GM10266 (cell line): ENCODE data around the gene DGCR6L.
"Not testable (repeated sequence)": the region's sequence is repeated elsewhere in the genome, so short reads cannot be mapped to it uniquely, and the experiment has no call there.

ENCODE experiments used
- DNase-seq: peaks from one replicate; pipeline ENCODE4 v3.0.0; 2012; ENCODE audit errors: extremely low spot score
- TF ChIP-seq, protein P1 (sequence below): IDR thresholded peaks from 2 replicates; pipeline ENCODE4 v1.5.1; 2012; ENCODE audit warnings: mild to moderate bottlenecking, low read depth; ENCODE audit not compliant: control insufficient read depth, insufficient read depth; ENCODE audit errors: missing control alignments

The DGCR6L gene

DNA sequence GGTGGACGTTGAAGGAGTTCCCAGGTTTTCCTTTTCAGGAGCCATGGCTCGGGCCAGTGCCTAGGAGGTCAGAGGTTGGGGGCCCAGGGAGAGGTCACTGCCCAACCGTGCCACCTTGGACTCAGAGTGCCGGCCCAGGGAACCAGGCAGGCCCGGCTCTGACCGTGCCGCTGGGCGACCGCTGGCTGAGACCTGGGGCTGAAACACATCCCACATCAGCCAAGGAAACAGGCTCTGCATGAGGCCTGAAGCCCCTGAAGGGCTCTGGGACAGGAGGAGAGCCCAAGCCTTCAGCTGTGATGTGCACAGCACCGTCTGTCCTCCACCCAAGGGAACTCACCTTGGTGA is 29.8 kb downstream of the DGCR6L start:
- no peak for DNase-seq
- TF ChIP-seq, protein P1, sequence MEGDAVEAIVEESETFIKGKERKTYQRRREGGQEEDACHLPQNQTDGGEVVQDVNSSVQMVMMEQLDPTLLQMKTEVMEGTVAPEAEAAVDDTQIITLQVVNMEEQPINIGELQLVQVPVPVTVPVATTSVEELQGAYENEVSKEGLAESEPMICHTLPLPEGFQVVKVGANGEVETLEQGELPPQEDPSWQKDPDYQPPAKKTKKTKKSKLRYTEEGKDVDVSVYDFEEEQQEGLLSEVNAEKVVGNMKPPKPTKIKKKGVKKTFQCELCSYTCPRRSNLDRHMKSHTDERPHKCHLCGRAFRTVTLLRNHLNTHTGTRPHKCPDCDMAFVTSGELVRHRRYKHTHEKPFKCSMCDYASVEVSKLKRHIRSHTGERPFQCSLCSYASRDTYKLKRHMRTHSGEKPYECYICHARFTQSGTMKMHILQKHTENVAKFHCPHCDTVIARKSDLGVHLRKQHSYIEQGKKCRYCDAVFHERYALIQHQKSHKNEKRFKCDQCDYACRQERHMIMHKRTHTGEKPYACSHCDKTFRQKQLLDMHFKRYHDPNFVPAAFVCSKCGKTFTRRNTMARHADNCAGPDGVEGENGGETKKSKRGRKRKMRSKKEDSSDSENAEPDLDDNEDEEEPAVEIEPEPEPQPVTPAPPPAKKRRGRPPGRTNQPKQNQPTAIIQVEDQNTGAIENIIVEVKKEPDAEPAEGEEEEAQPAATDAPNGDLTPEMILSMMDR = no peak

DNA sequence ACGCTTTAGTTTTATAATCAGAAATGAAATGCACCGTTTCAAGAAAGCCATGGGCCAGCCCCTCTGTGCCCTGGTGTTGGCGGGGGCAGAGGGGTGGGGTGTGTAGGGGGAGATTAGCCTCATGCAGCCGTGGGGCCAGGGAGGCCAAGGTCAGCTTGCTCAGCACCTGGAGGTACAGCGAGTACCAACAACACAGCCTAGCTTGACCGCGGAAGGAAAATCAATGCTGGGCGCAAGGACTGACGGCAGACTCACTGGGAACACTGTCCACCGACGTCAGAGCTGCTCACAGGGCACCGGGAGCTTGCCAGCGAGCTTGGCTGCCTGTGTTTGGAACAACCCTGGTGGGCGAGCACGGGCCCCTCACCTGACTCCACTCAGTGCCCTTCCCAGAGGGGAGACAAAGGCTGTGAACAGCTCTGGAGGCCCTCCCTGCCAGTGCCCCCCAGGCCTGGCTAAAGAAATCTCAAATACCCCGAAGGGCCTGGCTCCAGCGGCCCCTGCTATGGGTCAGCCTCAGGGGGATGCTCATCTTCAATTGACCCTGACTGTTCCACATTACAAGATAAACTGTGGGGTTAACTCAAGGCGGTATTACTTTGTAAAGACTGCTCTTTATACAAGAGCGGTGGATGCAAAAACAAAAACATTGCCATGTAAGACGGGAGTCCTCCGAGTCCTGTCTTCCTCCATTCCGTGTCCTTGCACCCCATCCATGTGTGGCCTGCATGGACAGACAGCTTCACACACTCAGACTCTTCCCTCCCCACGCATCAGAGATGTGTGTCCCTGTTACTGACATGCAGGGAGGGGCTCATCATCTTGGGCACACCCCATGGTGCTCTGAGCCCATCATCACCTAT is 30.4 kb downstream of the DGCR6L start:
- DNase-seq = not testable (repeated sequence)

DNA sequence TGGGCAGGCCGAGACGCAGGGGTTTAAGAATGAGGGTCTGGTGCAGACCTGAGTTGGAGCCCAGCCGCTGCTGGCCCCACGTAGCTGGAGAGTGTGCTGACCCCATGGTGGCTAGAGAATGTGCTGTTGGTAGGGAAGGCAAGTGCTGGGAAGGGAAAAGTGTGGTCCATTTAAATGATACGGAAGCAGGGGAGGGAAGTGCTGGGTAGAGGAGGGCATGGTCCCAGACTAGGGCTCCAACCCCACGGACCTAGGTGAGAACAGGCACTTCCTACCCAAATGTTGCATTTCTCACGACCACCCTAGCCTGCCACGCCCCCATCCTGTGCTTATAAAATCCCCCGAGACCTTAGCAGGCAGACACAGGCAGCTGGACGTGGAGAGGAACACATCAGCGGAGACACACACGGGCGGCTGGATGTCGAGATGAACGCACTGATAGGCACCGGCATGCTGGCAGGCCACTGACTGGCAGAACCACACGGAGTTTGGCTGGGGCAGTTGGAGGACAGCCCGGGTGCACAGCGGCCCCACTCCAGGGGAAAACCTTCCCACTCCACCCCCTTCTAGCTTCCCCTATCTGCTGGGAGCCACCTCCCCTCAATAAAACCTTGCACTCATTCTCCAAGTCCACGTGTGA is 33.0 kb downstream of the DGCR6L start:
- not testable (repeated sequence) for DNase-seq

DNA sequence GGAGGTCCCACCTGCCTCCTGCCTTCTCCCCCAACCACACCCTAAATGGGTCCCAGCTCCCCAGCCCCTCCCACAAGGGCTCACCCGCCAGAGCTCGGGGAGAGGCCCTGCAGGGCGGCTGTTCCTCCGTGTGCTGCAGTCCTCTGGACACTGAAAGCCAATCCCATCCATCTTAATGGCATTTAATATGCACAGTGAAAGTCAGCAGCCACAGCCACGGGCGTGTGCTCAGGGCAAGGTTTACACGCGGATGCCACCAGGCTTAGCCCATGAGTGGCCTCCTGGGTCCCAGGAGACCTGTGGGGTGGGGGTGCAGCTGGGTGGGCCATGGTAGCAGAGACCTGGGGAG is 33.6 kb downstream of the DGCR6L start:
- not testable (repeated sequence) for DNase-seq

DNA sequence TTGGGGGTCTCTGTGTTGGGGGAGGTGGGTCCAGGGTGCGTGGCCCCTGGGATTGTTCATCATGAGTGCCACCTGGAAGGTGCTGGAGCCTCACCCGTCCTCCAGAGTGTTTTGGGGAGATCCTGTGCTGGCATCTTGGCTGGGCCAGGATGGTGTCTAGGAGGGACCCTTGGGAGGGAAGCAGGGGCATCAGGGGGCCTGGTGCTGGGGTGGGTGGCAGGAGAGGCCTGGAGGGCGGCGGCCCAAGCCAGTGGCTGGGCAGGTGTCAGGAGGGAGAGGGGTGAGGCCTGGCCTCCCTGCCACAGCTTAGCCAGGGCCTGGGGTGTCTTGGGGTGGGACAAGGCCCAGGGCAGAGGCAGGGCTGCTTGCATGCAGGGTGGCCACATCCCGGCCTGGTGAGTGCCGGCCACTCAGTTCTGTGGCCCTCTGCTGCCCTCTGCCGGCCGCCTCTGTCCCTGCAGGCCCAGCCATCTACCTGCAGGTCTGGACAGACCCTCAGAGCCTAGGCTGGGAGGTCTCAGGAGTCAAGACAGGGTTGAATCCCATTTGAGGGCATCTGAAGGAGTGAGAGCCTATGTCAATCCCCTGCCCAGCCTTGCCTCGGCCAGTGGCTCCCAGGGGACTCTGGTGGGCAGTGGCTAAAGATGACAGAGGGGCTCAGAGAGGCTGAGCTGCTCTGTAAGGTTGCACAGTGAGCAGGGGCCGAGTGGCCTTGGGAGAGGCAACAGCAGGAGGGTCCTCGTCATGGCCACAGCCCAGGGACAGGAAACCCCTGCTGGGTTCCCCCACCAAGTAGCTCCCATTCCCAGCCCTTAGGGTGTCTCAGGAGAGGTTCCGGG is 34.2 kb downstream of the DGCR6L start:
- DNase-seq = peak; percentile 85
- TF ChIP-seq, protein P1 = peak; percentile 97

DNA sequence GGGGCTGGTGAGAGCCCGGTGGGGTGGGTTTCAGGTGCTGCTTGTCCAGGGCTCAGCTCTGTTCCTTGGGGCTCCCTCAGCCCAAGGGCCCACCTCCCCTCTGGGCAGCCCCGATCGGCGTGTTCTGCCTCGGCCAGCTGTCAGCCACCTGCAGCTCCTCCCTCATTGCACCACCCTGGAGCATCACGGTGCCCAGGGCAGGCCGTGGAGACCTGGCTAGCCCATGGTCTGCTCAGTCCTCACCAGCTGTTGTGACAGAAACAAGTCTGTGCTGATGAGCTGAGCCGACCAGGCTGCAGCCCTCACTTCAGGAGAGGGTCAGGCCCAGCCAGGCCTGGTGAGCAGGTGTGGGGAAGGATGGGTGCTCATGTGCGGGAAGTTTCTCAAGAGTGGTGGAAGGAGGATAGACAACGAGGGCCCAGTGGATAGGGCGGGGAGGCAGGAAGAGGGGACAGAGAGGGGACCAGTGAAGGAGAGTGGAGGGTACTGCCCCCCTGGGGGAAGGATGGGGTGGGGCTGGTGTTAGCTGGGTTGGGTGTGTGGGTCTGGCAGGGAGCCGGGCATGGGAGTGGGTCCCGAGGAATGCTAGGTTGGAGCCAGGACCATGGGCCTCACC is 35.3 kb downstream of the DGCR6L start:
- DNase-seq = no peak
- TF ChIP-seq, protein P1 = no peak

DNA sequence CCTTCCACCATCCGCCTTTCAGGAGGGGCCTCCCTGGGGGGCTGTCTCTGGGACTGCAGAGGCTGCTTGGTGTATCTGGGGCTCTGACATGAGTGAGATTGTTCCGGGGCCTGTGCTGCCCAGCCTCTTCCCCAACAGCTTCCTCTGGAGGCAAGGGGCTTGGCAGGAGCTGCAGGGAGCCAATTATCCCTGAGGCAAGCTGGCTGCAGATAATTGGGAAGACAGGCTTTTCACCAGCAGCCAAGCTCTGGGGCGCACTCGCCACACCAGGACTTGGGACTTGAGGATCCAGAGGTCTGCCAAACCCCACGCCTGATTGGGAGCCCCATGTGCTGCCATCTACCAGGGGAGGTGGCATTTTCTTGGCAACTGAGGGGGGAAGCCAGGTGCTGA is 36.2 kb downstream of the DGCR6L start:
- TF ChIP-seq, protein P1 = no peak
- no peak for DNase-seq

DNA sequence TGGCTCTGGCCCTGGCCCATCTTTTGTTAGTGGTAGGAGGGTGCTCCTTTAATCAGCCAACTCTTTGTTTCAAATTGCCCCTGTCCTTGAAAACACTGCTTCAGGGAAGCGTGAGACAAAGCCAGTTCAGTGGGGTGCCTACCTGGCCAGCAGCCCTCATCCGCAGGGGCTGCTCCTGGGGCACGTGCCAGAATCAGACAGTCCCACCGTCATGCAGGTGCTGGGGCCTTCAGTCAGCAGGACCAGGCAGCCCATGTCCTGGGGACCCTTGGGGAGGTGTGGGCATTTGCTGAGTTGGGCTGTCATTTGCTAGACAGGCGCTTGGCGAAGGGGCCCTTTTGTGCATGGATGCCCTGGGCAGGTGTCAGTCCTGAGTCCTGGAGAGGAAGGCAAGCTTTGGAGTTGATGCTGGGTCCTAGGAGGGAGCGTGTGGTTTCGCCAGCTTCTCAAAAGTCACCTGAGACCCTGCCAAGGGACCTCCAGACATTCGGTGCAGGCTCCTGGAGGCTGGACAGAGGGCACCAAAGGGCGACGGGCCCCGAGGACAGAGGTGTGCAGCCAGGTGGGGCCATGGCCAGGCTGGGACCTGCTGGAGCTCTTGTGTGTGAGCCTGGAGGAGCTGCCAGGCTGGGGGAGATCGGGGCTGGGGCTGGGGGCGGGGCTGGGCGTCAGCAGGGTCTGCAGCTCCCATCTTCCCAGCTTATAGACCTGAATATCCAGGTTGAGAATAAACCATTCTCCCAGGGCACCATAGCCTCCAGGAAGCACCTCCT is 36.8 kb downstream of the DGCR6L start:
- DNase-seq = no peak
- TF ChIP-seq, protein P1 = no peak
